ENCODE measurements around the gene STS.

STS gene

GRCh38 chrX:7146703-7147412, 654 bp upstream of the STS start:
- H3K4me3 ChIP-seq (ENCODE audit: low read depth, low read length) = peak overlapping the region; percentile 76
- peak; percentile 40 for DNase-seq (ENCODE audit: low read depth)
- TF ChIP-seq, protein P1, sequence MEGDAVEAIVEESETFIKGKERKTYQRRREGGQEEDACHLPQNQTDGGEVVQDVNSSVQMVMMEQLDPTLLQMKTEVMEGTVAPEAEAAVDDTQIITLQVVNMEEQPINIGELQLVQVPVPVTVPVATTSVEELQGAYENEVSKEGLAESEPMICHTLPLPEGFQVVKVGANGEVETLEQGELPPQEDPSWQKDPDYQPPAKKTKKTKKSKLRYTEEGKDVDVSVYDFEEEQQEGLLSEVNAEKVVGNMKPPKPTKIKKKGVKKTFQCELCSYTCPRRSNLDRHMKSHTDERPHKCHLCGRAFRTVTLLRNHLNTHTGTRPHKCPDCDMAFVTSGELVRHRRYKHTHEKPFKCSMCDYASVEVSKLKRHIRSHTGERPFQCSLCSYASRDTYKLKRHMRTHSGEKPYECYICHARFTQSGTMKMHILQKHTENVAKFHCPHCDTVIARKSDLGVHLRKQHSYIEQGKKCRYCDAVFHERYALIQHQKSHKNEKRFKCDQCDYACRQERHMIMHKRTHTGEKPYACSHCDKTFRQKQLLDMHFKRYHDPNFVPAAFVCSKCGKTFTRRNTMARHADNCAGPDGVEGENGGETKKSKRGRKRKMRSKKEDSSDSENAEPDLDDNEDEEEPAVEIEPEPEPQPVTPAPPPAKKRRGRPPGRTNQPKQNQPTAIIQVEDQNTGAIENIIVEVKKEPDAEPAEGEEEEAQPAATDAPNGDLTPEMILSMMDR (conservative IDR thresholded peaks at IDR 0.05; ENCODE audit: low read depth, low read length) = no peak

DNA sequence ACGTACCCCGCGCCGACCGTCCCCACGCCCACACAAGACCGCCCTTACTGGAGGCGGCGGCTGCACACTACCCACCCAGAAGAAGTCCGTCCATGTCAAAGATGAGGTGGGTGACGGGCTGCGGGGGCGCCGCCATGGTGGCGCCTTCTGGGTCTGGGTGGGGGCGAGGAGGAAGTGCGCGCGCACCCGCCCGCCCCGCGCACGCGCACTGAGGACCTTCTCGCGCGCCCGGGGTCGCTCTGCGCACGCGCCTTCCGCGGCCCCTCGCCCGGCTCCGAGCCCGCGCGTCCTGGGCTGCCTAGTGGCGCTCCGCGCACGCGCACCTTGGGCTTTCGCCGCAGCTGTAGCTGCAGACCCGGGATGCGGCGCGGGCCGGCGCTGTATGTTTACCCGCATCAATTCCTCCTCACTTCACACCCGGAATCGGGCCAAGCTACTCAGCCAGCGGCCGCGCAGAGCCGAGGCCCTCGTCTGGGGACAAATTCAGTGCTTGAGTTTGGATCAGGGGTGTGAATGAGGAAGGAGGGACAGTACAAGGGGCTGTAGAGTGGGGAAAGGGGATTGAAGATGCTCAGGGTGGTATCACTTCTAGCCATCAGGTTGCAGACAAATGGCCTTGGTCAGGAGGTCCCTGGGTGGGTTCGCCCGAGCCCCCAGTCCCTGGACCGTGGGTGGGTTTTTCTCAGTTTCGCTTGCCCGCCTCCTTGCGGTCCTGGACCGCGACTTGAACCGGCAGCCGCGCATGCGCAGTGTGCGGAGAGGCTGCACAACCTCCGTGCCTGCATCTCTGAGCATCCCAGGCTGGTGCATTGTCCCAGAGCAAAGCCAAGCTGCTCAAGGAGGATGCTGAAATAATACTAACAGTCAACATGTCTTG, 704 bp downstream of the STS start, which contains the start of gene PUDP:
TSS of gene PUDP (minus strand) at position 176 of the 877 bp plus-strand sequence. CDS start at position 136, 40 bp downstream.
- peak; percentile 80 for DNase-seq (ENCODE audit: low read depth)
- peak within 1 kb of the TSS; percentile 76 for H3K4me3 ChIP-seq (ENCODE audit: low read depth, low read length)
- TF ChIP-seq, protein P1 (conservative IDR thresholded peaks at IDR 0.05; ENCODE audit: low read depth, low read length) = peak; percentile 26

- H3K4me3 ChIP-seq (ENCODE audit: low read depth, low read length) = no peak overlapping the region
- TF ChIP-seq, protein P1 (conservative IDR thresholded peaks at IDR 0.05; ENCODE audit: low read depth, low read length) = no peak
- no peak for DNase-seq (ENCODE audit: low read depth)
Measured at GRCh38 chrX:7149411-7149810, 1.9 kb downstream of the STS start.

- TF ChIP-seq, protein P1 (conservative IDR thresholded peaks at IDR 0.05; ENCODE audit: low read depth, low read length) = no peak
- DNase-seq (ENCODE audit: low read depth) = no peak
- H3K4me3 ChIP-seq (ENCODE audit: low read depth, low read length) = no peak overlapping the region
Measured at GRCh38 chrX:7153231-7153630, 5.7 kb downstream of the STS start.

- TF ChIP-seq, protein P1 (conservative IDR thresholded peaks at IDR 0.05; ENCODE audit: low read depth, low read length) = no peak
- DNase-seq (ENCODE audit: low read depth) = no peak
- H3K4me3 ChIP-seq (ENCODE audit: low read depth, low read length) = no peak overlapping the region
Measured at GRCh38 chrX:7154041-7154597, 6.6 kb downstream of the STS start.

- DNase-seq (ENCODE audit: low read depth) = no peak
- TF ChIP-seq, protein P1 (conservative IDR thresholded peaks at IDR 0.05; ENCODE audit: low read depth, low read length) = no peak
- H3K4me3 ChIP-seq (ENCODE audit: low read depth, low read length) = no peak overlapping the region
Measured at GRCh38 chrX:7155163-7155562, 7.7 kb downstream of the STS start.
